NT2/D1 (cell line): ENCODE results near the gene C10orf88.

Experiments used
- DNase-seq: peaks from one replicate; pipeline ENCODE4 v3.0.0-alpha.2; 2011; ENCODE audit warnings: low read depth, low spot score
- H3K27me3 ChIP-seq: 2 replicates; pipeline ENCODE4 v1.6.0; 2011; ENCODE audit warnings: mild to moderate bottlenecking; ENCODE audit not compliant: insufficient read length, insufficient read depth
- H3K36me3 ChIP-seq: 2 replicates; pipeline ENCODE4 v1.6.1; 2011; ENCODE audit warnings: mild to moderate bottlenecking, low read length, mixed read lengths; ENCODE audit not compliant: insufficient read depth, insufficient read length
- H3K4me1 ChIP-seq: 2 replicates; pipeline ENCODE4 v1.5.1; 2011; ENCODE audit not compliant: insufficient read depth, insufficient read length
- H3K4me3 ChIP-seq: 2 replicates; pipeline ENCODE4 v1.5.1; 2011; ENCODE audit warnings: low read depth; ENCODE audit not compliant: insufficient read length
- H3K9ac ChIP-seq: 2 replicates; pipeline ENCODE4 v1.6.0; 2011; ENCODE audit warnings: low read depth; ENCODE audit not compliant: insufficient read length
- H3K9me3 ChIP-seq: 2 replicates; pipeline ENCODE4 v1.5.1; 2011; ENCODE audit warnings: mild to moderate bottlenecking, low read length; ENCODE audit not compliant: insufficient read depth
- SUZ12 ChIP-seq: IDR thresholded peaks from 2 replicates; pipeline ENCODE4 v1.6.1; 2011; ENCODE audit not compliant: insufficient read length, insufficient read depth; ENCODE audit errors: extremely low read depth
- YY1 ChIP-seq: IDR thresholded peaks from 2 replicates; pipeline ENCODE4 v1.6.1; 2011; ENCODE audit not compliant: insufficient read length, insufficient read depth
- ZNF274 ChIP-seq: IDR thresholded peaks from 2 replicates; pipeline ENCODE4 v1.6.1; 2011; ENCODE audit warnings: mild to moderate bottlenecking, low read depth, low read length

Gene C10orf88

DNA sequence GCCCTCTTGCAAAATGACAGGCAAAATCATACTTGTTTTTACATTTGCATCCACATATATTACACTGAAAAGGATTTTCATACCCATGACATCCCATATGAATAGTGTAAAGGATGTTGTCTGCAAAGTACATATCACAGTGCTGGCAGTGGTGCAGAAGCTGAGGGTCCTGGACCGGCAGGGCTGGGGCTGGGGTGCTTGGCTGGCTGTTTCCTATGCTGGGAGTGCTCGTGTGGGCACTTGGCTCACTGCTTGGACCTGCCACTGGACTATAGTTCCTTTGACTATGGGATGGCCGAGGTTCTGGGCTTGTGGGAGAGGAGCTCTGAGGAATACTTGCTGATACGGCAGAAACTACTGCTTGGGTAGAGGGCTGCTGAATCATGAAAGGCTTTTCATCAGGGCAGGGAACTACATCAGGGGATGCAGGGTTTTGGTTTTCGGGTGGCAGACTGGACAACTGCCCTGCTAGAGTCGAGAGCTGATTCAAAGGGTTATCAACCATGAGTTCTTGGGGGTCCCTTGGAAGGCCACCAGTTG, 39.8 kb upstream of the C10orf88 start:
- Histone ChIP-seq H3K4me3 (no peak overlapping the region), H3K27me3 (no peaks in the 10 kb centered on the region), H3K4me1 (no peaks in the 10 kb centered on the region), H3K9me3 (no peaks in the 10 kb centered on the region), H3K36me3 (peaks cover 57% of the 10 kb centered on the region), H3K9ac (no peak overlapping the region)
- TF ChIP-seq YY1 (no peak), ZNF274 (no peak), SUZ12 (no peak)
- no peak for DNase-seq

DNA sequence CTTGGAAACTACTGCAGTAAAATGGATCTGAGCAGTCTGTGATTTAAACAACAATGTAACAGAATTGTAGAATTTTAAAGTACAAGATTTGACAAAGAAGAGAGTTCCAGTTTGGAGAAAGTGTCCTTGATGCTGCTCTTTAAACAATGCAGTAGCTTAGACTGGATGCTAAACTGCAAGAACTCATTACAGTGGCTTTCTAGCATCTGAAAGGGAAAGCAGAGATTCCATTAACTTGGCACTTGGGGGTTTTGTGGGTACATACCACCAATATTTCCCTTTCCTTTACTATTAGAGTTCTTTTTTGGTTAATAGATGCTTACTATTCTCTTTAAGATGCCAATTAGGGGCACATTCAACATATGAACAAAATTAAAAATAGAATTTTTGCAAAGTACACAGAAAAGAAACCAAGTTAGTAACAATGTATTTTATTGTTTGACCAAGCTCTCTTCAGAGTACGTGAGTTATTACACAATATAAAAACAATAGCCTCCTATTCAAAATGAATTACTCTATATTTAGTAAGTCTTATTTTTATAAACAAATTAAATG, 38.1 kb upstream of the C10orf88 start:
- TF ChIP-seq YY1 (no peak), ZNF274 (no peak), SUZ12 (no peak)
- Histone ChIP-seq H3K9me3 (no peaks in the 10 kb centered on the region), H3K27me3 (no peaks in the 10 kb centered on the region), H3K9ac (no peak overlapping the region), H3K4me1 (no peaks in the 10 kb centered on the region), H3K36me3 (peaks cover 47% of the 10 kb centered on the region), H3K4me3 (no peak overlapping the region)
- no peak for DNase-seq

DNA sequence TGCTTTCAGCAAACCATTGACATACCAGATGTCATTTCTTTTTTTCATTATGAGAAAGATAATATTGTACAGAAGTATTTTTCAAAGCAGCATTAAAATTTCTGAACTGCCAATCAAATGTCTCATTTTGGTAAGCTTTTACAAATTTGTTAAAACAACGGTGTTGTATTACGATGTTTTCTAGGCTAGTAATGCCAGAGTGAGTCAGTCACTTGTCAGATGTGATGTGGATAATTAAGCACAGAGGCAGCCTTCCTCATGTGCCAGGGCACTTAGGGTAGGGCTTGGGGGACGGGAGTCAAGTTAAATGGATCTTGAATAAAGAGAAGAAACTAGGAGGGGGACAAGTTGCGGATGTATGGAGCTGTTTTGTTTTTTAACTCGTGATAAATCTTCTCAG, 36.3 kb upstream of the C10orf88 start:
- no peaks in the 10 kb centered on the region for H3K9me3 ChIP-seq
- H3K27me3 ChIP-seq, result no peaks in the 10 kb centered on the region
- TF ChIP-seq SUZ12 (no peak), YY1 (no peak), ZNF274 (no peak)
- H3K9ac ChIP-seq, result no peak overlapping the region
- no peak overlapping the region for H3K4me3 ChIP-seq
- no peaks in the 10 kb centered on the region for H3K4me1 ChIP-seq
- H3K36me3 ChIP-seq, result peaks cover 44% of the 10 kb centered on the region
- DNase-seq, result no peak

DNA sequence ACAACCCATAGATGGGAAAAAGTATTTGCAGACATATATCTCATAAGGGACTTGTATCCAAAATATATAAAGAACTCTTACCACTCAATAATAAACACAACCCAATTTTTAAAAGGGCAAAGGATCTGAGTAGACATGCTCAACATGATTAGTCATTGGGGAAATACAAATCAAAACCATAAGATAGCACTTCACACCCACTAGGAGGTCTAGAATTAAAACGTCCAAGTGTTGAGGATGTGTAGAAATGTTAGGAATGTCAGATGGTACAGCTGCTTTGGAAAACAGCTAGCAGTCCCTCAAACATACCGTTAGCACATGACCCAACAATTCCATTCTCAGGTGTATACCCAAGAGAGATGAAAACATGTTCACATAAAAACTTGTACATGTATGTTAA, 34.5 kb upstream of the C10orf88 start:
- Histone ChIP-seq H3K9ac (no peak overlapping the region), H3K9me3 (no peaks in the 10 kb centered on the region), H3K27me3 (no peaks in the 10 kb centered on the region), H3K4me3 (no peak overlapping the region), H3K36me3 (peaks cover 36% of the 10 kb centered on the region), H3K4me1 (no peaks in the 10 kb centered on the region)
- TF ChIP-seq ZNF274 (no peak), SUZ12 (no peak), YY1 (no peak)
- no peak for DNase-seq

DNA sequence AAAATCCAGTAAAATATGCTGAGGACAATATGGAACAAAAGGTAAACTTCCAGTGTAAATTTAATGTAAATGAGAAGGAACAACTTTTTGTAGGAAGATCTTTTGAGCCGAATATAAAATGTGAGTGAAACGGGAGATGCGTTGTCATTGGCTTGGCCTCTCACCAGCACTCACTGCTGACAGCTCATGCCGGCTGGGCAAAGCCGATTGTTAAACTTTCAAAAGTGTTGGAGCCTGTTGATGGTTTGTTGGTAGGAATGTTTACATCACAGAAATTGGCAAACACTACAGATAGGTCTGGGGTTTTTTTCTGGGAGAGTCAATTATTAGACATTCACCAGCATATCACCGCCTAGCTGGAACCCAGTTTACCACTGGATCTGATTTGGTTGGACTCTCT, 32.3 kb upstream of the C10orf88 start:
- no peak for DNase-seq
- H3K9me3 ChIP-seq, result no peaks in the 10 kb centered on the region
- no peaks in the 10 kb centered on the region for H3K4me1 ChIP-seq
- no peak overlapping the region for H3K9ac ChIP-seq
- no peak for TF ChIP-seq ZNF274
- TF ChIP-seq YY1, result no peak
- no peak for TF ChIP-seq SUZ12
- H3K27me3 ChIP-seq, result no peaks in the 10 kb centered on the region
- H3K36me3 ChIP-seq, result peaks cover 25% of the 10 kb centered on the region
- no peak overlapping the region for H3K4me3 ChIP-seq

DNA sequence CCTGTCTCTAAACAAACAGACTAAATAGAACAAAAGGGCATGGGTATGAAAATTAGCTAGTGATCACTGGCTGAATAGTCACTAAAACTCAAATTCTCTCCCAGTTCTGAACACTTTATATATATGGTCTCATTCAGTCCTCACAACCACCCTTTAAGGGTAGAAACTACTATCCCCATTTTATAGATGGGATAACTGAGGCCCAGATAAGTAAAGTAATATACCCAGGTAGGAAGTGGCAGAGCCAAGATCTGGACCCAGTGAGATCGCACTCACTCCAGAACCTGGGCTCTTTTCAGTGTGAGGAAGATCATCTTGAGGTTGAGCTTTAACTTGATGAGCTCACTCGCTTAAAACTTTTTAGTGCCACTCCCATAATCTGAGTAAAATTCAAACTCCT, 30.7 kb upstream of the C10orf88 start:
- Histone ChIP-seq H3K9me3 (no peaks in the 10 kb centered on the region), H3K9ac (no peak overlapping the region), H3K4me3 (no peak overlapping the region), H3K27me3 (no peaks in the 10 kb centered on the region), H3K4me1 (no peaks in the 10 kb centered on the region), H3K36me3 (peaks cover 19% of the 10 kb centered on the region)
- TF ChIP-seq ZNF274, result no peak
- no peak for TF ChIP-seq SUZ12
- no peak for TF ChIP-seq YY1
- no peak for DNase-seq

DNA sequence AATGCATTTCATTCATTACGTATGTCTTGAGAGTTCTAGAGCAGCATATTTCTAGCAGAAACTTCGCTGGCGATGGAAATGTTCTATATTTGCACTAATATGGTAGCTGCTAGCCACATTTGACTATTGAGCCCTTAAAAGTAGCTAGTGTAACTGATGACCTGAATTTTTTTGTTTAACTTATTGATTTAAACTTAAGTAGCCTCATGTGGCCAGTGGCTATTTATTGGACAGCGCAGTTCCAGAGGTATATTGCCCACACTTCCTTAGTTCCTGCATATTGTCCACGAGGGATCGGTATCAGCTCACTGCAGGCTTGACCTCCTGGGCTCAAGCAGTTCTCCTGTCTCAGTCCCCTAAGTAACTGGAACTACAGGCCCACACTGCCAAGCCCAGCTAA, 29.9 kb upstream of the C10orf88 start:
- Histone ChIP-seq H3K4me3 (no peak overlapping the region), H3K9ac (no peak overlapping the region), H3K27me3 (no peaks in the 10 kb centered on the region), H3K36me3 (peaks cover 19% of the 10 kb centered on the region), H3K4me1 (no peaks in the 10 kb centered on the region), H3K9me3 (no peaks in the 10 kb centered on the region)
- TF ChIP-seq YY1 (no peak), ZNF274 (no peak), SUZ12 (no peak)
- DNase-seq, result no peak

DNA sequence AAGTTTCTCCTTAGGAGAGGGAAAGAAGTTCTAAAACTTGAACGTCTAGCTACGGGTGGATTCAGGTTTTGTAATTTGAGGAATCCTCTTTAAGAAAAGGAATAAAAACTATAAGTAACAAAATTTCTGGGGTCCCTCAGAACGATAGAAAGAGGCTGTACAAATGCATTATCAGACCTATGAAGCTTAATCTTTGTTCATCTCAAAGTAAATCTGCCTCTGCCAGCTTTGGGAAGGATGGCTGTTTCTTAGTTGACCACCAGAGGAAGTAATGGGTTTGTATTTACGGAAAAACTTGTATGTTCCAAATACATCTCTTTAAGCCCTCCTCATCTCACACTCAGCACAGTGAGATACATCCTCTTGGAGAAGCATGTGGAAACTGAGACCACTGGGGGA, 27.0 kb upstream of the C10orf88 start:
- no peaks in the 10 kb centered on the region for H3K9me3 ChIP-seq
- H3K4me3 ChIP-seq, result peak overlapping the region; percentile 58
- H3K27me3 ChIP-seq, result no peaks in the 10 kb centered on the region
- DNase-seq, result peak; percentile 1
- H3K4me1 ChIP-seq, result no peaks in the 10 kb centered on the region
- H3K9ac ChIP-seq, result peak overlapping the region; percentile 56
- peaks cover 14% of the 10 kb centered on the region for H3K36me3 ChIP-seq
- TF ChIP-seq YY1 (no peak), SUZ12 (no peak), ZNF274 (no peak)
